ENCODE data around the gene OR2S2.

DNA sequence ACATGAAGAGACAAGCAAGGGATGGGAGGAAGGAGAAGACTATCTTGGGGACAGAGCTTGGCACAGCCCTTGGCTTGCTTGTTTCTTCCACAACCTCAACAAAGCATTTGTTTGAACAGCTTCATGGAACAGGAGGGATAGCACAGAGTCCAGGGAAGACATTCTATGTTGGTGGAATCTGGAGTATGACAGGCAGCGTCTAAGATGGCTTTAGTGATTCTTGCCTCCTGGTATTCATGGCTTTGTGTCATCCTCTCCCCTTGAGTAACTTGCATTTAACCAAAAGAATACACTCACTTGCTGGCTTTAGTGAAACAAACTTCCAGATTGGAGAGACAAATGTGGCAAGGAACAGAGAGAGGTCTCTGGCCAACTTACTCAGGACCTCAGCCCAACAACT lies 47.9 kb upstream of the OR2S2 start:
- TF ChIP-seq, protein P1, sequence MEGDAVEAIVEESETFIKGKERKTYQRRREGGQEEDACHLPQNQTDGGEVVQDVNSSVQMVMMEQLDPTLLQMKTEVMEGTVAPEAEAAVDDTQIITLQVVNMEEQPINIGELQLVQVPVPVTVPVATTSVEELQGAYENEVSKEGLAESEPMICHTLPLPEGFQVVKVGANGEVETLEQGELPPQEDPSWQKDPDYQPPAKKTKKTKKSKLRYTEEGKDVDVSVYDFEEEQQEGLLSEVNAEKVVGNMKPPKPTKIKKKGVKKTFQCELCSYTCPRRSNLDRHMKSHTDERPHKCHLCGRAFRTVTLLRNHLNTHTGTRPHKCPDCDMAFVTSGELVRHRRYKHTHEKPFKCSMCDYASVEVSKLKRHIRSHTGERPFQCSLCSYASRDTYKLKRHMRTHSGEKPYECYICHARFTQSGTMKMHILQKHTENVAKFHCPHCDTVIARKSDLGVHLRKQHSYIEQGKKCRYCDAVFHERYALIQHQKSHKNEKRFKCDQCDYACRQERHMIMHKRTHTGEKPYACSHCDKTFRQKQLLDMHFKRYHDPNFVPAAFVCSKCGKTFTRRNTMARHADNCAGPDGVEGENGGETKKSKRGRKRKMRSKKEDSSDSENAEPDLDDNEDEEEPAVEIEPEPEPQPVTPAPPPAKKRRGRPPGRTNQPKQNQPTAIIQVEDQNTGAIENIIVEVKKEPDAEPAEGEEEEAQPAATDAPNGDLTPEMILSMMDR (conservative IDR thresholded peaks at IDR 0.05), result no peak
- TF ChIP-seq ZFX (IDR thresholded peaks at IDR 0.05), result no peak
